ENCODE results near the gene VEGFC.

DNA sequence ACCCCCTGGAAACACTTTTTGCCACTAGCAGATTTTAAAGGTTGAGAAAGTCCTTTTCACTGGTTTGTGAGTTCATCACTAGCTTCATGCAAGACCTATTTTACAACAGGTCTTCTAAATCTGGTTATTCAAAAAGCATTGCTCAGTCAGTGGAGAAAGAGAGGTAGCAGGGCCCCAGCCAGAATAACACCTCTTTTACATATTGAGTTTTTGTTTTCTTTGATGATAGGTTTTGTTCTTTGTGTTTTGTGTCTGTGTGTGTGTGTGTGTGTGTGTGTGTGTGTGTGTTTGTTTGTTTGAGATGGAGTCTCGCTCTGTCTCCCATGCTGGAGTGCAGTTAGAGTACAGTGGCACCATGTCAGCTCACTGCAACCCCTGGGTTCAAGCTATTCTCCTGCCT is 2.7 kb upstream of the VEGFC start:
- no peak for TF ChIP-seq CTCF (IDR thresholded peaks at IDR 0.05)
- TF ChIP-seq POLR2A (IDR thresholded peaks at IDR 0.05) = no peak
- TF ChIP-seq EP300 (IDR thresholded peaks at IDR 0.05) = no peak

Data from ovary (tissue), 3 donors.